AG20443 (cell line): ENCODE measurements around the gene PBX2.

Experiments used
- DNase-seq: peaks from one replicate; pipeline ENCODE4 v3.0.0; 2012; ENCODE audit warnings: low spot score, mixed read lengths

Gene PBX2

GRCh38 chr6:32170294-32170693, 19.7 kb downstream of the PBX2 start:
- no peak for DNase-seq

DNA sequence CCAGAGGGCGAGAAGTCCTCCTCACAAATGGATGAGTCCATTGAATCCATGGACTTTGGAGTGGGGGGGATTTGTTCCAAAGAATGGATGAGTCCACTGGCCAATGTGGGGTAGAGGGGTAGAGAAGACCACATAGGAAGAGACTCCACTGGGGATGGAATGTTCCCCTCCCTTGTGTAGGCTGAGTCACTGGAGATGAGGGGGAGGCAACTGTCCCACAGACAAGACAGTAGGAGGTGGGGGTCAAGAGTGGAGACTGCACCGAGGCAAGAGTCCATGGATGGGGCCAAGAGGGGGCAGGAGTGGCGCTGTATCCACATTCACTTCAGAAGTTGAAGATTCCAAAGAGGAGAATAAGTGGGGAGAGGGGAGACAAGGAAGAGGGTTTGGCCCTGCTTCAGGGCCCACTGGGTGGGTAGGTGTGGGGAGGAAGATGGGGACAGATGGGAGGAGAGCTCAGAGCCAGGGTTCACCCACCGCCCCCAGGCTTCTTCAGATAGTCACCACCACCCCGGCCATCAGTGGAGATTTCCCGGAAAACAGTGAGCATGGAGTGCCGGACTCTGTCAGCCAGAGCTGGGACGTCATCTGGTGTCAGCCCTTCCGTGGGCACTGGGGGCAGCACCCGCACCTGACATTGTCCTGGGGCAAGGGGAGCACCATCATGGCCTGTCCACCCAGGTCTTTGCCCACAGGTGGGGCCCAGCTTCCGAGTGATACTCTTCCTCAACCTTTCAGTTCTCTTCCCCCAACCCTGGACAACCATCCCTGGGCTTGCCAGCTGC, 21.0 kb downstream of the PBX2 start:
- DNase-seq, result peak; percentile 33

DNA sequence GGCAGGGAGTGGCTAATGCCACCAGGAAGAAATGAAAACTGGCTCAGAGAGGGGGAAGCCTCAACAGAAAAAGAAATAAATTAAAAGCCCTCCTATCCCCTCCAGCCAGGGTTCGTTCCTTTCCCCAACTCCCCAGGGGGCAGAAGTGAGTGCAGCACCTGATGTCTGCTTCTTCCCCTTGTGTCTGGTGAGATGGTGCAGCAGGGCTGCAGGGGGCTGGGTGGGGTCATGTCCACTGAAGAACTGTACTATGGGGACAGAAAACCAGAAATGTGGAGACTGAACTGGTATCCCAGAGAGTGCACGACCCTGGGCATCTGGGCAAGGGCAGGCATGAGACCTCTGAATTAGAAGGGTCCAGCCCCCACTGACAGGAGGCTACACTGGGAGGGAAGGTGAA, 21.7 kb downstream of the PBX2 start:
- DNase-seq, result no peak

DNA sequence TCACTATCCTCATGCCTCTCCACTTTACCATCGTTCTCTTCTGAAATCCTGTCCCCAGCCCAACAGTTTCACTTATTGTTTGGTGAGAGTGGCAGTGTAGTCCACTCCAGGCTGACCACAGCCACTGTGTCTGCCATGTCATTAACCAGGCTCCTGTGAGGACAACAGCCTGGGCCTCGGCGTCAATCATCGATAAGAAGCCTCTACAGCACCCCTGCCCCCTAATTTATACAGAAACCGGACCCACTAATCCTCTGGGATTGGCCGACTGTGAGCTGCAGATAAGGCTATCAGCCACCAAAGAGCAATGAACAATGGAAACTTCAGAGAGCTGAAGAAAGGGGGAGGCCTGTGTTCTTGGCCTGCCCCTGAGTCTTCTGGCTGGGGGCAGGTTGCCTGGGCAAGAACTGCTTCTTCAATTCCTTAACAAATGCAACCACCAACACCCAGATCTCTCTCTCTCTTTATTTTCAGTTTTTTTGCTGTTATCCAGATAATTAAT, 22.2 kb downstream of the PBX2 start:
- DNase-seq, result no peak

- no peak for DNase-seq
Measured at GRCh38 chr6:32167154-32167760, 22.7 kb downstream of the PBX2 start.

GRCh38 chr6:32166411-32167061, 23.5 kb downstream of the PBX2 start:
- DNase-seq, result no peak

DNA sequence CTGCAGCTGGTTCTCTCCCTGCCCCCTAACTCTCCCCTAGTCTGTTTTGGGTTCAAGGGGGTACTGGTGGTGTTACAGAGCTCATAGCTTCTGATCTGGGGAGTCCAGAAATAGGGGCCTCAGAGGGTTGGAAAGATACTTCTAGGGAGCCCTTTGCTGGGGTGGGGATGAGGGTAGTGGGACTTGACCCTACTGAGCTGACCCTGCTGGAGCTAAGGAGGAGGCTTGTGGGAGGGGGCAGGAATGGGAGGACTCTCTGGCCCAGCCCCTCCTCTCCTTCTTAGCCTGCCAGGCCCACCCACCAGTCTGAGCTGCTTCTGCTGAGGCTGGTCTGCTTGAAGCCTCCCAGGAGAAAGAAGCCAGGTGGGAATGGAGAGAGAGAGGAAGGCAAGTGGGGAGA, 25.7 kb downstream of the PBX2 start, which contains the start of gene EGFL8:
EGFL8 (plus strand) TSS at position 301 of the 400 bp plus-strand sequence. CDS start 1,571 bp downstream, outside the sequence.
- DNase-seq, result no peak

- no peak for DNase-seq
Measured at GRCh38 chr6:32163559-32164258, 26.3 kb downstream of the PBX2 start.

DNA sequence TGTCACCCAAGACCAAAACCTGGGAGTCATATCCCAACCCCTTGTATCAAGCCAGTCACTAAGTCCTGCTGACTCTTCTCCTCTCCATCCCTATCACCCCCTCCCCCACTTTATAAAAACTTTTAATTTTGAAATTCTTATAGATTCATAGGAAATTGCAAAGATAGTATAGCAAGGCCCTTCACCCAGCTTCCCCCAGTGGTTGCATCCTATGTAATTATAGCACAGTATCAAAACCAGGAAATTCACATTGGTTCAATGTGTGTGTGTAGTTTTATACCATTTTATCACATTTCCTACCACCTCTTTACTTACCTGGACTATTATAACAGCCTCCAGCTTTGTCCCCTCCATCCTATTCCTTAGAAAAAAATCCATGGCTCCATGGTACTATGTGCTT, 31.9 kb downstream of the PBX2 start:
- no peak for DNase-seq

DNA sequence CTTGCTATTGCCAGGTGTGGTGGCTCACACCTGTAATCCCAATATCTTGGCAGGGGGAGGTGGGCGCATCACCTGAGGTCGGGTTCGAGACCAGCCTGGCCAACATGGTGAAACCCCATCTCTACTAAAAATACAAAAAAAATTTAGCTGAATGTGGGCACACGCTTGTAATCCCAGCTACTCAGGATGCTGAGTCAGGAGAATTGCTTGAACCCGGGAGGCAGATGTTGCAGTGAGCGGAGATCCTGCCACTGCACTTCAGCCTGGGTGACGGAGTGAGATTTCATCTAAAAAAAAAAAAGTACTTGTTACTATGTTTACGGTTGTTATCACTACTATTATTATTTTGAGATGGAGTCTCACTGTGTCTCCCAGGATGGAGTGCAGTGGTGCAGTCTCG, 33.1 kb downstream of the PBX2 start:
- DNase-seq, result no peak

DNA sequence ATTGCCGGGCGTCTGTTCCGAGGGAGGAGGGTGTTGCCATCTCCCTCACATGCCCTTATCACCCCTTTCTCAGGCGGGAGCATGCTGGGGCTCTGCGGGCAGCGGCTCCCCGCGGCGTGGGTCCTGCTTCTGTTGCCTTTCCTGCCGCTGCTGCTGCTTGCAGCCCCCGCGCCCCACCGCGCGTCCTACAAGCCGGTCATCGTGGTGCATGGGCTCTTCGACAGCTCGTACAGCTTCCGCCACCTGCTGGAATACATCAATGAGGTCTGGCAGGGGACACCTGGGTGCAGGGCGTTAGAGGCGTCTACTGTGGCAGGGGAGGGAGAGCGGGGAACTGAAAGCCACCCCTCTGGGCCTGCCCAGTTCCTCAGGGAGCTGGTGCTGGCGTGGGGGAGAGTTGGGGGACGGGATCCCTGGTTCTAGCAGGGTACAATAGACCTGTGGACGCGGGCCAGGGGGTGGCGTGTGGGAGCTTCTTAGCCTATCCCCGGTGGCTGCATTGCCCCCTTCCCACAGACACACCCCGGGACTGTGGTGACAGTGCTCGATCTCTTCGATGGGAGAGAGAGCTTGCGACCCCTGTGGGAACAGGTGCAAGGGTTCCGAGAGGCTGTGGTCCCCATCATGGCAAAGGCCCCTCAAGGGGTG, 35.4 kb downstream of the PBX2 start:
- DNase-seq, result peak; percentile 68

- peak; percentile 91 for DNase-seq
Measured at GRCh38 chr6:32153564-32154513, 36.2 kb downstream of the PBX2 start, which contains the start of gene PPT2. Gene PPT2 (plus strand): TSS chr6:32154141. CDS start chr6:32154595, 454 bp downstream.

- DNase-seq, result peak; percentile 54
Measured at GRCh38 chr6:32152769-32153563, 37.0 kb downstream of the PBX2 start.

DNA sequence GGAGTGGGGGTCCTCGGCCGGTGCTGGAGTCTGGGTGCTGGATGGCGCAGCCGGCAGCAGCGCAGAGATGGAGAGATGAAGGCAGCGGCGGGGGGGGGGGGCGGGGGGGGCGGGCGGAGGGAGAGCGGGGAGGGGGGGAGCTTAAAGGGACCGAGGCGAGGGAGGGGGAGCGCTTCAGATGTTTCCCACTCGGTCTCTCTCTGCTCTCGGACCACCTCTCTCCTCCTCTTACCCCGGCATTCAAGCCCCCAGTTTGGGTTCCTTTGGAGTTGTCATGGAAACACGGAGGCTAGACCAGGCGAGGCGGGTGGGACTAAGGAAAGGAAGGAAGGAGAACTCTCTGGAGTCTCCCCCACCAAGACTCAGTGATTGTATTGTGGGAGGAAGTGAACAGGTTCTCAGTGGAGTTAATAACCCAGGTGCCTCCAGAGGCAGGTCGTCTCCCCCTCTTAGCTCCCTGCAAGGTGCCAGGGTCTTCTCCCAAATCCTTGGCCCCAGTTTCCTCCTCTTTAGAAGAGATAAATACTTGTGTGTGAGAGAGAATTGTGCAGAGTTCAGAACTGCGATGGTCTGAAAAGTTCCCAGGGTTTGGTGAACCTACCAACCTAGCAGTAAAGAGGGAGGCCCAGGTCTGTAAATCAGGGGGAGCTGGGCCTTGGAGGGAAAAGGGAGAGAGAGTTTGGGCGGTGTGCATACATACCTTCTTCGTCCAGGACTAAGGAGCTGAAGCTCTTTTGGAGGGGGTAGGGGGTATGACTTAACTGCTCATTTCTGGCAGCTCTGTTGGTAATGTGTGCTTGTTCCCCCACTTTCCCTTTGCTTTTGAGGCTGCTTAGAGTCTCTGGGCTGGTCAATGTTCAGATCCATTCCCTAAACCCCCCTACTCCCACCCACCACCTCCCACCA, 37.9 kb downstream of the PBX2 start, which contains the start of gene PRRT1:
PRRT1 (minus strand) TSS at position 77 of the 906 bp plus-strand sequence. CDS start 112 bp downstream, outside the sequence.
- DNase-seq, result peak; percentile 68

DNA sequence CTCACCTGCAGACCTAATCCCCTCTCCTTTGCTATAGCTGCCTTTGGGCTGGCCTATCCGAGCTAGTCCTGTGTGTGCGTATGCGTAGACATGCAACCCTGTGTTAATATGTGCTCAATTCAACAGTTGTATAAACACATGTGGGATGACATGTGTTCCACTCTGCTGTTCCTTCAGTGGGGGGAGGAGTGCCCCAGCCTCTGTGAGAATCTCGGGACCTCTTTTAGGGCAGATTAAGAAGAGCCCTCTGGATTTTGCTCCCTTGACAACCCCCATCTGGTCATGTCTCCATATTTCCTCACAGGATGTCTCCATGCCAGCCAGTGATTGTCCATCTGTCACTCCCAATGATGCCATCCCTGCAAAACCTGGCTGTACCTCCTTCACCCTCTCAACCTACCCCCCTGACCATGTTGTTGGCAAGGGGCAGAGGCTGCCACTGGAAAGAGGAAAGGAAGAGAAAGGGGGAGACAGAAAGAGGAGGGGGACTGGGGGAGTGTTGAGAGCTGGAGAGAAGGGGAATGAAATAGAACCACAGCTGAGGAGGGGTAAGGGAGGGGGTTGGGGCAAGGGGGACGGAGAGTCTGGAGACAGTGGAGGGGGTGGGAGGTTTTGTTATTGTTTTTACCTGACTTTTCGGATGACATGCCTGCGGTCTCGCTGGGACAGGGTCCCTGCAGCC, 38.7 kb downstream of the PBX2 start:
- no peak for DNase-seq

DNA sequence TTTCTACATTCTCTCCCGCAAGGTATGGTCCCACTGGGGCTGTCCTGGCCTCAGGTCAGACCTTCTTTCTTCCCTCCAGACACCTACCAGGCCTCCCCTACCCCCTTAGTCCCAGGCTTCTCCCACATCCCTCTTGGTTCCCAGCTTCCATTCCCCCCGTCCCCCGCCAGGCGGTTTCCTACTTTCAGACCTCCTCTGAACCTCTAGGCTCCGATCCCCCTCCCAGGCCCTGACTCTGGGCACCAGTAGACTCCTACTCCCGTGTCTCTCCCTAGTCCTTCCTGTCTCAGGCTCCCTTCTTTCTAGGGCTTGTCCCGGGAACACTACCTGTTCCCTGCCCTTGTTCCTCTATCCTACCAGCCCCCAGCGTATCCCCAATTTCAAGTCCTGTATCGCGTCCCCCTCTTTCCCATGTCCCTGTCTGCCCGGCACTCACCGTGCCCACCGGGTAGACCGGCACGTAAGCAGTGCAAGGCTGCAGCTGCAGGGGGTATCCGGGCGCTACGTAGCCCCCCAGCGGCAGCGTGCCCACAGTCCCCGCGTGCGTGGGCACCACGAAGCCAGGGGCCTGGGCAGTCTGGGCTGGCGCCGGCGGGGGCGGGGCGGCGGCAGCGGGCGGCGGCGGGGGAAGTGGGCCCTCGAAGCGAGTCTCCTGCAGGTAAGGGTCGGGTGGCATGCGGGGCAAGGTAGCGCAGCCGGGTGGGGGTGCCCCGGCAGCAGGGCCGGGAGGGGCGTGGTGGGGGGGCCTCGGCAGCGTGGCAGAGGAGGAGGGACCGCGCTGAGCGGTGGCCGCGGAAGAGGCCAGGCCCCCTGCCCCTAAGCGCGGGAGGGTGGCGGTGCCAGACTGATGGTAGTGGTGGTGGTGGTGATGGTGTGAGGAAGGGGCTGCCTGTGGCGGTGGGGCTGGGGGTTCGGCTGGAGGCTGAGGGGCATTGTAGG, 39.8 kb downstream of the PBX2 start:
- DNase-seq, result no peak
